Body of pancreas (tissue), 4 donors: ENCODE measurements around the gene SBF2. TPM values are rescaled to one million over a fixed set of nuclear protein-coding genes. Genes with fewer than 3 reads are reported as not detected.

Experiments used
- ATAC-seq: fragments of 150-250 bp; one replicate; pipeline ENCODE4 v1.9.1; 2016
- DNase-seq, 4 donors: peaks; one replicate each; pipeline ENCODE4 v3.0.0-alpha.2; 2019
- H3K27ac ChIP-seq, 4 donors: fragments of 200-600 bp; sonication (generic); 1 replicate in 3 of 4; 2 replicates in 1 of 4; pipeline versions ENCODE4 v1.5.1 to v1.6.1; 2016 to 2019; ENCODE audit warnings: mild to moderate bottlenecking in 1 of 4, mixed read lengths in 1 of 4, moderate library complexity in 1 of 4
- H3K27me3 ChIP-seq, 2 donors: fragments of 200-600 bp; sonication (generic); one replicate each; pipeline ENCODE4 v1.6.0; 2016; ENCODE audit warnings: mild to moderate bottlenecking in 1 of 2
- H3K36me3 ChIP-seq, 2 donors: fragments of 200-600 bp; sonication (generic); replicated peaks in 1 of 2; 2 replicates each; pipeline ENCODE4 v1.5.1; 2016; ENCODE audit warnings: low read depth in 2 of 2; ENCODE audit not compliant: insufficient read depth in 1 of 2
- H3K4me1 ChIP-seq: fragments of 200-600 bp; sonication (generic); one replicate; pipeline ENCODE4 v1.6.0; 2016
- H3K4me3 ChIP-seq, 2 donors: fragments of 200-600 bp; sonication (generic); 1 replicate in 1 of 2; 2 replicates in 1 of 2; pipeline ENCODE4 v1.5.1; 2016 to 2019
- H3K9me3 ChIP-seq, 3 donors: fragments of 200-600 bp; sonication (generic); 1 replicate in 2 of 3; 2 replicates in 1 of 3; pipeline ENCODE4 v1.5.1; 2016
- CTCF ChIP-seq, 7 experiments: fragments of 450-650 bp in 4 of 7; fragments of 200-600 bp in 3 of 7; sonication (generic) in 3 of 7; IDR thresholded peaks; one replicate each; pipeline ENCODE4 v1.5.1; 2016 to 2019; ENCODE audit warnings: antibody characterized with exemption in 7 of 7
- POLR2A ChIP-seq, 3 donors: fragments of 450-650 bp; IDR thresholded peaks; one replicate each; pipeline ENCODE4 v1.6.1; 2016; ENCODE audit warnings: antibody characterized with exemption in 3 of 3, mild to moderate bottlenecking in 2 of 3
- WGBS, 2 donors: methylation state at CpG; one replicate each; pipeline ENCODE4 v1.1.5; 2017; 5-methylcytosine and 5-hydroxymethylcytosine counted together
- intact Hi-C: fragments of 100-400 bp; cut with DNase I; formaldehyde crosslinking; loops from one replicate; pipeline ENCODE4 v1.15.1; 2023
- total RNA-seq, 2 donors: library from RNA; depleted of rRNA; stranded (reverse); fragments of >200 nt; gene quantifications; one replicate each; pipeline ENCODE4 v1.1.0, GENCODE V29; 2016

Gene SBF2
- total RNA-seq, 2 donors from 2014 or later, result 23.6 to 38.9 TPM

GRCh38 chr11:10022764-10023163, 271.3 kb downstream of the SBF2 start:
- DNase-seq, result no peak
- Histone ChIP-seq H3K4me1 (peaks cover 7% of the 10 kb centered on the region), H3K27me3 (no peaks in the 10 kb centered on the region), H3K36me3 (no peaks in the 10 kb centered on the region), H3K4me3 (no peak overlapping the region), H3K9me3 (no peaks in the 10 kb centered on the region), H3K27ac (no peak overlapping the region)
- intact Hi-C loops, result no loop called here
- no peak for ATAC-seq
- 73 to 83% methylated on average over 2 of the region's 2 CpGs for WGBS, 2 donors
- no peak for TF ChIP-seq CTCF (IDR thresholded peaks at IDR 0.05)
- TF ChIP-seq POLR2A (IDR thresholded peaks at IDR 0.05), result no peak

GRCh38 chr11:10021563-10021962, 272.5 kb downstream of the SBF2 start:
- no peak for TF ChIP-seq CTCF (IDR thresholded peaks at IDR 0.05)
- no peak for TF ChIP-seq POLR2A (IDR thresholded peaks at IDR 0.05)
- no peak for DNase-seq
- intact Hi-C loops, result no loop called here
- H3K4me1 ChIP-seq, result peaks cover 7% of the 10 kb centered on the region
- no peak for ATAC-seq
- H3K36me3 ChIP-seq, result no peaks in the 10 kb centered on the region
- no peak overlapping the region for H3K27ac ChIP-seq
- H3K4me3 ChIP-seq, result no peak overlapping the region
- no peaks in the 10 kb centered on the region for H3K27me3 ChIP-seq
- WGBS, 2 donors, result 12 to 27% methylated on average over 2 of the region's 2 CpGs
- H3K9me3 ChIP-seq, result no peaks in the 10 kb centered on the region

- H3K9me3 ChIP-seq, result no peaks in the 10 kb centered on the region
- 66 to 78% methylated on average over 7 of the region's 7 CpGs for WGBS, 2 donors
- peak in 3 of 4 donors; percentile 10 to 21 (median 19) for DNase-seq
- no peaks in the 10 kb centered on the region for H3K36me3 ChIP-seq
- intact Hi-C loops, result no loop called here
- no peak for ATAC-seq
- H3K4me3 ChIP-seq, result no peak overlapping the region
- H3K4me1 ChIP-seq, result peaks cover 7% of the 10 kb centered on the region
- TF ChIP-seq POLR2A (IDR thresholded peaks at IDR 0.05) (no peak), CTCF (IDR thresholded peaks at IDR 0.05) (no peak)
- no peak overlapping the region for H3K27ac ChIP-seq
- no peaks in the 10 kb centered on the region for H3K27me3 ChIP-seq
Measured at GRCh38 chr11:10019906-10020682, 273.9 kb downstream of the SBF2 start.

GRCh38 chr11:10017911-10018310, 276.1 kb downstream of the SBF2 start:
- H3K27ac ChIP-seq, result no peak overlapping the region
- TF ChIP-seq CTCF (IDR thresholded peaks at IDR 0.05) (no peak), POLR2A (IDR thresholded peaks at IDR 0.05) (no peak)
- no peak overlapping the region for H3K4me3 ChIP-seq
- ATAC-seq (no peak), DNase-seq (no peak)
- no peaks in the 10 kb centered on the region for H3K27me3 ChIP-seq
- H3K4me1 ChIP-seq, result peaks cover 7% of the 10 kb centered on the region
- H3K36me3 ChIP-seq, result no peaks in the 10 kb centered on the region
- WGBS, 2 donors, result 80 to 96% methylated on average over 1 of the region's 1 CpG
- no peaks in the 10 kb centered on the region for H3K9me3 ChIP-seq
- intact Hi-C loops, result no loop called here

GRCh38 chr11:10017050-10017449, 277.0 kb downstream of the SBF2 start:
- no peaks in the 10 kb centered on the region for H3K9me3 ChIP-seq
- peaks cover 6% of the 10 kb centered on the region for H3K4me1 ChIP-seq
- H3K4me3 ChIP-seq, result no peak overlapping the region
- intact Hi-C loops, result no loop called here
- WGBS, 2 donors, result 57 to 86% methylated on average over 1 of the region's 1 CpG
- no peaks in the 10 kb centered on the region for H3K27me3 ChIP-seq
- DNase-seq (no peak), ATAC-seq (no peak)
- H3K36me3 ChIP-seq, result no peaks in the 10 kb centered on the region
- no peak overlapping the region for H3K27ac ChIP-seq
- TF ChIP-seq CTCF (IDR thresholded peaks at IDR 0.05) (no peak), POLR2A (IDR thresholded peaks at IDR 0.05) (no peak)
